ENCODE data around the gene PTGER3. TPM values are rescaled to one million over a fixed set of nuclear protein-coding genes. Genes with fewer than 3 reads are reported as not detected.

Gene PTGER3
- not detected for total RNA-seq

DNA sequence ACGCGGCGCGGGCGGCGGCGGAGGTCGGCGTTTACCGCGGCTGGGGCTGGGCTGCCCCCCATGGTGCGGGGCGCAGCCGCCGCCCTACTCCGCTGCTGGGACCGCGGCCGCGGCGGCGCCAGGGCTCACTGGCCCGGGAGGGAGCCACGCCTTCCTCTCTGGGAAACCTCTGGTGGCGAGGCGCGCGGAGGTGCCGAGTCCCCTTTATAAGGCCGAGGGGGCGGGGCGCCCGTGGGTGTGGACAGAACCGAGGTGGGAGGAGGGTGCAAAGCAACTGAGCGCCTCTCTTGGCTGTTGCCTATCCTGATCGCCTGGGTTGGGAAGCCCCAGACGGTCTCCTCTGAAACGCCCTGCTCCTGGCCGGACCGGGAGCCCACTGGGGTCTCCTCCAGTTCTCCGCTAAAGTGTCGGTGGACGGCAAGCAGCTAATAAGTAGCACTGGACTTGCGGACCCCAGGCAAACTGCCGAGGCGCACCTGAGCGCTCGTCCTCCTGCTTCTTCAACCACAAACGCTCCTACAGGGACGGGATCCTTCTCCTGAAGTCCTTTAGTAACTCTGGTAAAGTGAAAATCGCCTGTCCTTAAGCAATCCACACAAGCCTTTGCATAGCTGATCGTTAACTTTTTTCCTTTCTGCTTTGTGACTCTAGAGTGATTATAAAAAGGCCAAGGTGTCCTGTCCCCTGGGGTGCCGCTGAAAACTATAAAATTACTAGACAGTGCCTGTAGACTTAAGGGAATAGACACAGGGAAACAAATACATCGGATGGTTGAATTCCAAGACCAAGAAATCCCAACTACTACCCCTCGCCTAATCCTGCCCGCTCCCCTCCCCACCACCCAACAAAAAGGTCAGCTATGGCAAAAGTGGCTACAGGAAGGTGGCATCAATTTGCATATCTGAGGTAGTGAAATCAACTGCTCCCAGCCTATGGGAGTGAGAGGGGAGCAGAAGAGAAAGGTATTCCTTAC is at the start of gene PTGER3:
TSS of gene PTGER3 (minus strand) at position 182 of the 973 bp plus-strand sequence. CDS start 239 bp downstream, outside the sequence.
- peak; percentile 35 for DNase-seq

DNA sequence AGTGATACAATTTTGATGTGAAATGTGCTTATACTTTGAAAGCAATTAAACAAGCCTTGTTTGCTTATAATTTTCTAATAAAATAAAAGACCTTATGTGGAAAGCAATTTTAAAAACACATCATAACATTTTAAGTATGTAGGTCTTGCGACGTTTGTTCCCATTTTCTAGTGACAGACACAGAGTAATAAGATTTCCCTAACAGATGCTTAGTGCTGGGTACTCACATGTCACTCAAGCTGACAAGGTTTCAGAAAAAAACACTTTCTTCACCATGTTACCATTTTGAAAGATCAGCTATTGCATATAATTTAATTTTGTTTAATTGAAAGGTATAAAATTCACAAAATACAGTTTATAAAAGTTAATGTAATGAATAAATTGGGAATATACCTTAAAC is 47.3 kb upstream of the PTGER3 start:
- no peak for DNase-seq

DNA sequence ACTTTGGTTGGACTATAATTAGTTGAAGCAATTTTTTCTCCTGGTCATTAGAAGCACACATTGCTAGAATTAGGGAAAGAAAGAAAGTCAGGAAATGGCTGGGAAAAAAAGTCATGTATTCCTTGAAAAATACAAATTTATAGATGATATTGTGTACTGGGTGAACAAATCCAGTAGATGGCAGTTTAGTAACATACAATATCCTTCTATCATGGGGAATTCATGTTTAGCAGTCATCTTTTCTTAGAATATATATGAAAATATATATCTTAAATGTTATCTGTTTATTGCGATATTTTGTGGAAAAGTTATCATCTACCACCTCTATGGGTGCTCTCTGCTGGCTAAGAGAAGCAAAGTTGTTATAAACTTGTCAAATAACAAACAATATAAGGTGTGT is 46.3 kb upstream of the PTGER3 start:
- DNase-seq: no peak

DNA sequence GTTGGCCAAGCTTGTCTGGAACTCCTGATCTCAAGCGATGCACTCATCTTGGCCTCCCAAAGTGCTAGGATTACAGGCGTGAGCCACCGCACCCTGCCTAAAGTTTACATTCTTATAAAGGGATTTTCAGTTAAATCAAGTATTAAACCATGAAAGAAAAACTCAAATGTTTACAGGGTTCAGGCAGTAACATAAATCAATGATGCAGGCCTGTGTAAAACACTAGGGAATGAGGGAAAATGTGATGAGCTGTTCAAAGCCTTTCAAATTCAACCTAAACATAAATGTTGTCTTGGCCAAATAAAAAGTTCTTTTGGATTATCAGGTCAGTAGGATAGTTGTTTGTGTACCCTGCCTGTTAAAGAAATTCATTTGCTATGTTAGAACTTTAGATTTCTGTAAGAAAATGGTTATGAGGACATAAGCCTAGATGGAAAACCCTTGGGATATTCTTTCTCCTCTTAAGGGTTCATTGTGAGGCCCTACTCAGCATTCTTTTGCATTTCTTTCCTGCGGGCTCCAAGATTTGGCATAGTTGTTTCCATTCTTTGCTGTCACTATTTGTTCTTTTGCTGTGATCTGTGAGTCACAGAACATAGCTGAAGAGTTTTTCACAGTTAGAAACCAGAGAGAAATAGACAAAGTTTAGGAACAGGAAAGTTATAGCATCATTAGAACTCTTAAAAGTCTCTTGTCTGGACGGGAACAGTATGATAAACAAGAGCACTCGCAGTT is 42.1 kb upstream of the PTGER3 start:
- DNase-seq: no peak

DNA sequence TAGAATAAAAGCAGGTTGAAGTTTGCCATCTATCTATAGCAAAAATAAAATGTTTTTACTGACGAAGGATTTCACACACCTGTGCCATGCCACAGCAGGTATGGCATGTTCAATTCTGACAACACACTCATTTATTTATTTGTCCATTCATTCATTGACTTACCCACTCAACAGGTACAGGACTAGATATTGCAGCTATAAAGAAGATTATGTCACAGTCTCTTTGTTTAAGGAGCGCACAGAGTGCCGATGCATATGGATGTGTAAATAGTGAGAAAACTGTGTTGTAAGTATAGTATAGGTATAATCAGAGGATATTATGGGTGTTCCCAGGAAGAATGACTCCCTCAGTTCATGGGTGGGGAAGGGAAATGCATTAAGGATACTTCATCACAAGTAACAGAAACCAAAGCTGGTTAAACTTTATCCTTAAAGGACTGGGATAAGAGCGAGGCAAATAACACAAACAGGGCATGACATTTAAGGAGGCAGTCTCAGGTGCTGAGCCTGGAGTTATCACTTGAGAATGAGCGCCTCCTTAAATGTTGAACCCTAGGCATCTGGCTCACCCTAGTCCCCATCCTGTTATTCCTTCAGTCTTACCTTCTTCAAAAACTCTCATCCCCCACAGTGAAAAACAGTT is 41.1 kb upstream of the PTGER3 start:
- no peak for DNase-seq

DNA sequence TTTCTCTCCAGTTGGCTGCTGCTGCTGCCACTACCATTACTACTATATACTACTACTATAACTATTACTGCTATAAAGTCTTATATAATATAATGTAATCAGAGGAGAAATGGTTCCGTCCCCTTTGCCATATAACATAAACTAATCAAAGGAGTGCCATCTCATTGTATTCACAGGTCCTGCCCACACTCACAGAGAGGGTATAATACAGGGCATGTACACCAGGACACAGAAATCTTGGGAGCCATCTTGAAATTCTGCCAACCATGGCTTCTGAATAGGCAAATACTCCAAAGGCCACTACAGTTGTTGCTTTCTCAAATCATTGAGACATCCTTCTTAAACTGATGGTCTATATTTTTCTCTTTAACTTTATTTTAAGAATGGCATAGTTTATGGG is 40.1 kb upstream of the PTGER3 start:
- DNase-seq: no peak

DNA sequence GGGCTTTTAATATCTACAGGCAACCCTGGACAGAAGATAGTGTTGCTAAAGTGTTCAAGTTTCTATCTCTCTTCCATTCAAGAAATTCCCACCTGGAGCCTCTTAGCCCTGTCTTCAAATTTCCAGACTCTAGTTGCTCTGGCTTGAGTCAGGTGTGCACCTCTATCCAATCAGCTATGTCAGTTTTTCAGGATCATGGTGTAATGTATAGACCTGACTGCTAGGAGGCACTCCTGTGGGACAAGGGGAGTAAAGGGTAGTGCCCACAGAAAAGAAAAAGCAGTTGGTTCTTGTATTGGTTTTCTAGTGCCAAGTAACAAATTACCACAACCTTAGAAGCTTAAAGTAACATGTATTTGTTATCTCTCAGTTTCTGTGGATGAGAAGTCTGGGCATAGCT is 39.4 kb upstream of the PTGER3 start:
- no peak for DNase-seq

DNA sequence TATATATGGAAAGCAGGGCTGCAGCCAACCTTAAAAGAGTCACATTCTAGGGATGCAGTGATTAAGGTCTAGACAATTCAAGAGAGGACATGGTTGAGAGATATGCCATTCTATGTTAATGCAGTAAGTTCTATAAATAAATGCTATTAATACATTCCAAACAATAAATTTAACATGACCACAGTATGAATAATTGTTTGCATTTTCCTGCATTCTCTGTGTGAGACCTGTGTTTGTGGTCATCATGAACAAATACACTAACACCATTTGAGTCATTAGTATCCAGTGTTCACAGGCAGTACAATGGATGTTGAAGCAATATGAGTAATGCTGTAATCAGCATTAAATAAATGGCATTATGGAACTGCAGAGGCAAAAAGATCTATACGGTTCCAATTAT is 38.7 kb upstream of the PTGER3 start:
- DNase-seq: no peak

DNA sequence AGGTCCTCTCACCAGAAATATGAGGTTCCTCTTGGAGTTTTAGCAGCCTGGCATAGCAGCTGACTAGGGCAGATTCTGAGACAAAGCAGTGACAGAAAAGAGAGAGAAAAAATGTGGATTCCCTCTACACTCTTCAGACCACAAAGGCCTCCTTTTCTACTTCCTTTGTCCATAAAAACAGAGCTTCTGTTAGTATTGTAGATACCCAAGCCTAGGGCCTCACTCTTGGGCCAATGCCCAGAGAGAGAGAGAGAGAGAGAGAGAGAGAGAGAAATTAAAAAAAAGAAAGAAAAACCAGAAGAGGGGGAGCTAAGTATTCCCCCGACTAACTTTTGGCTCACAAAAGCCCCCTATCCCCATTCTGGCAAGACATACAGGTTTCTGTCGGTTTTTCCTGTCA is 35.7 kb upstream of the PTGER3 start:
- no peak for DNase-seq

DNA sequence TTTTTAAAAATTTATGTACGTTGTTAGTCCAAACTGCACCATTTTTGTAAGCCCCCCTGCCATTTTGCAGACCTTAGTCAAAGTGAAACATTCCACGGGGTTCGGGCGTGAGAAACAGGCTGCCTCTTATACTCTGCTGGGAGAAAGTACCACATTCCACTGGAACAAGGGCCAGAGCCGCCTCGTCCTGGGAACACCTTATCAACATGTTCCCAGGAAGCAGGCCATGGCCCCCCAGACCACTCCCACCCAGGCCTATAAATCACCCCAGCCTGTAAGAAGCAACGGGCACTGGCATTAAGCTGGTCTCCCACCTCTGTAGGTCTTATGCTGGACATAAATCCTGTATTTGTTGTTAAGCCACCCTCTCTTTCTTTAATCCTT is 34.1 kb upstream of the PTGER3 start:
- DNase-seq: no peak

DNA sequence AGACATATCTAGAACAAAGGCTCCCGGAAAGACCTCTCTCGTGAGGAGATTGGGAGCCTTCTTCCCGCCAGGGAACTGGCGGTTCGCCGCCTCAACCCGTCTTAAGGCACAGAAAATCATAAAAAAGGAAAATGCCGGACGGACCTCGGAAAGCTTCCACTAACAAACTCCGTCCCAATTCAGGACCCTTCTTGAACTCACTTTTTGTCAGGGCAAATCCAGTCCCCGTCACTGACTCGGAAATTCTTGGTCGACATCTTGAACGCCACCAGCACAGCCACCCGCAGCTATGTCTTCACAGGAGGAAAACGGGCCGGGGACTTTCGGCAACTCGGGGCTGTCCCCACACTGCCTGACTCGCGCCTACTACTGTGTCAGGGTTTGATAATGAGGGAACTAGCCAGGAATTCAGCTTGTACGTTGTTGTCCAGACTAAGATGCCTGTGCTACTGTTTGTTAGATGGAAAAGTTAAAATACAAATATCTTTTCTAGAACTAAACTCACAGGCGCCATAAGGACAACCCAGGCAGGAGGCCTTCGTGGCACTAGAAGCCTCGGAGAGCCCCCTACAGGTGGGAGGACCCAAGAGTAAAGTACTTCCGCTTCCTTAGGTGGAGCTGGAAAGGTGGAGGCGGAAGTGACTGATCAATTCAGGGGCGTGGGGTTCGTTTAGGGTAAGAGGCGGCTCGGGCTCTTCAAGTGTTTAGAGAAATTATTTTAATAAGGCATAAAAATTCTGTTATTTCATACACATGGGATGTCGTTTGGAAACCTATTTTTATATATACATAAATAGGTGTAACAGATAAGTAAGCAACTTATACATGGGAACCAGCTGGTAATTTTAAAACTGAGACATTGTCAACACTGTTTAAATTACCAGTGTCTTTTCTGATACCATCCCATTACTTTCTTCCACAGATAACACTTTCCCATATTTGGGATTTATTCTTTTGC is 33.4 kb upstream of the PTGER3 start, which contains the start of gene ZRANB2:
TSS of gene ZRANB2 (minus strand) at position 297 of the 958 bp plus-strand sequence. CDS start at position 257, 40 bp downstream.
- DNase-seq: peak; percentile 87

DNA sequence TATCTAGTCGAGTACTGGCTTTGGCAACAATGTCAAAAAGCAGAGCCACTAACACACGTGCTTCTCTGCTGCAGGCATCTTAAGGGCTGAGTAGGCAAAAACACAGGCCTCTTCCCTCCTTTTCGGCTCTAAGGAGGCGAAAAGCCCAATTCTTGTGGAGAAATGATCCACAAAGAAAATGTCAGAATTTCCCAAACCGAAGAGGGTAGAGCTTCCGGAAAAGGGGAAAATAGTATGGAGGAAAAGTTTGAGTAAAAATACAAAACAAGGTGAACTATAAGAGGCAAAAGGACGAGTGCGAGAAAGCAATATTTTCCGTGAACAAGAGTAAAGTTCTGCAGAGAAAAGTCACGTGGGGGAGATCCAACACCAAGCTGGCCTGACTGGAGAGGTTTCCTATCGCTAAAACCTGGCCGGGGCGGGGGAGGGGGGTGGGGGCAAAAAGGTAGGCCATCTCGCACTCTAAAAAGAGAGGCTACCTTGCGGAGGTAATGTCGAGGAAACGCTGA is 32.7 kb upstream of the PTGER3 start:
- DNase-seq: no peak

DNA sequence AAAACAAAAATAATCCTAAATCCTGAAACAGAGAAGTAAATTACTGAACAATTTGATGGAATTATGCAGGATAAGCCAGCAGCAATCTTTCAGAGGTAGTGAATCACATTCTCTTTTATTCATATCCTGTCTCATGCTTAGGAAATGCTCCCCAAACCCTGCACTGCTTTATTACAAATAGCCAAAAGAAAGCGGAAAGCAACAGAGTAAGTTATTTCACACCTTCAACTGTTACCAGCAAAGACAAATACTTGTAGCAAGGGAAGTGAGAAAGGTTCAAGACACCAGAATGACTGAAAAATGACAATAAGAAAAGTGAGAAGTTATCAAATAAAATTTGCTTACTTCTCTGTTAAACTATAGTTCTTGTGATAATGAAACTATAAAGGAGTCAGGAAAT is 27.1 kb upstream of the PTGER3 start:
- no peak for DNase-seq

DNA sequence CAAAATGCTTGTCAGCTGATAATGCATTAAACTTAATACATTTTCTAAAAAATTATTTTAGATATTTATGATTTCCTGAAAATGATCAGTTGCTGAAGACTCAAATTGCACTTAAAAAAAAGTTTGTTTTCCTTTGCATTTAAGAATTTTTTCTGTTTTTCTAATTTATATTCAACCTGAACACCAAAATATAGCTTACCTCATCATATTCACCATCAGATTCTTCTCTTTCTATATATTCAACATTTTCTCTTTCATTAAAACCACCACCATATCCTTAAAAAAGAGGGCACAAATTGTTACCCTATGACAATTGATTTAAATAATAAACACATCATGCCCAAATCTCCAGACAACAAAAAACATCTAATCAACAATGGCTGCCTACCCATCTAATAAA is 24.7 kb upstream of the PTGER3 start:
- no peak for DNase-seq

DNA sequence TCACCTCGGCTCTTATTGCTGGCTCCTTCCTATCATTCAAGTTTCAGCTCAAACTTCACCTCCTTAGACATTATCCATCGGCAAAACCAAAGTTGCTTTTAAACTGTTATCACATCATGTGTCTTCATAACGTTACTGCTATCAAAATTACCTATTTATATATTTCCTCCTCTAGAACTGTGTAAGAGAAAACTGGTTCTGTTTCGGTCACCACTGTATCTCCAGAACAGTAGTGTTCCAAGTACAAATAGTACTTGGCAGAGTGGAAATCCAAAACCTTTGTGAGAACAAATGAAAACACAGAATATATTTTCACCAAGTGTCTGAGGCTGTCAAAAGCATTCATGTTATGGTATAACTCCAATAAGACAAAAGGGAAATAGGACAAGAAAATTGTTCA is 24.1 kb upstream of the PTGER3 start:
- DNase-seq: no peak

DNA sequence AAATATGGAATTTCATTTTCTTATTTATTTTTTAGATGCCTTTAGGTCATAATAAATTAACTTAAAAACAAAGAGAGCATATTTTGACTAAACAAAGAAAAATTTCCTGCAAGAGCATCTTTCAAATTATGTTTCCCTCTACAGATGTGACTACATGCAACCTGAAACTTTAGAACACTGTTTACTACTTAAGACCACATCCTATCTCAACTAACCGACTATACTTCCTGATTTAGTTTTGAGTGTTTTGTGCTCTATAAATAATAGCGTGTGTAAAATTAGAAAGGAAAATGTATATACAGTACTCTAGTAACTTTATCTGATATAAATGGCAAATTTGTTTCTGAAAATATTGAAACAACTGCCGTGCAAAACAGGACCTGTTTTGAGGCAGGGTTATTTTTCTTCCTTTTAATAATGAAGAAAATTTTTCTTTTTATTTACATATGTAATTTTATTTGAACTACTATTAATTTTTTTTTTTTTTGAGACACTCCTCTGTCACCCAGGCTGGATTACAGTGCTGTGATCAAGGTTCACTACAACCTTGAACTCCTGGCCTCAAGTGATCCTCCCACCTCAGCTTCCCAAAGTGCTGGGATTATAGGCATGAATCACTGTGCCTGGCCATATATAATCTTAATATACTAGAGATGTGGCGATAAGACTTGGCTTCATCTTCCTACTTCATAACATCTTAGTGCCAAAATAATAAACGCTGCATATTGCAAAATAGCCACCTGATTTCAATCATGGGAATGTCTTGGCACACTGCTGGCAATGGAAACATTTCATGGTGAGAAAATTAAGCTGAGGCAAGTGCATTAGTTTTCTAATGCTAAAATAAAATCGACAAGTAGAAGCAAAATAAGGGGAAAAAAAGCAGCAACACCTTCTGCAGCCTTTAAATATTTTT is 21.0 kb upstream of the PTGER3 start:
- no peak for DNase-seq

DNA sequence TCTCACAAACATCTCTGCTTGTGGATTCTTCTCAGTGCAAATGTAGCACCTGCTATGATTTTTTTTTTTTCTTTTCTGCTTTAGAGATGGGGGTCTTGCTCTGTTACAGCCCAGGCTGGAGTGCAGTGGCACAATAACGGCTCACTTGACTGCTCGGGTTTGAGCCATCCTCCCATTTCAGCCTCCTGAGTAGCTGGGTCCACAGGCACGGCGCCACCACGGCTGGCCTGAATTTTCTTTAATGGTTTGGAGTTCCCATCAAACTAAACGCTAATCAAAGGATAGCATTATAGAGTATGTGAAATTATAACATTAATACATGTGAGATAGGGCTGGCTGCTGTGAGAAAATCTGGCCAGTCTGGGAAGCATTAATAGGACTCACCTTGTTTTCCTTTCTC is 7.2 kb upstream of the PTGER3 start:
- no peak for DNase-seq

DNA sequence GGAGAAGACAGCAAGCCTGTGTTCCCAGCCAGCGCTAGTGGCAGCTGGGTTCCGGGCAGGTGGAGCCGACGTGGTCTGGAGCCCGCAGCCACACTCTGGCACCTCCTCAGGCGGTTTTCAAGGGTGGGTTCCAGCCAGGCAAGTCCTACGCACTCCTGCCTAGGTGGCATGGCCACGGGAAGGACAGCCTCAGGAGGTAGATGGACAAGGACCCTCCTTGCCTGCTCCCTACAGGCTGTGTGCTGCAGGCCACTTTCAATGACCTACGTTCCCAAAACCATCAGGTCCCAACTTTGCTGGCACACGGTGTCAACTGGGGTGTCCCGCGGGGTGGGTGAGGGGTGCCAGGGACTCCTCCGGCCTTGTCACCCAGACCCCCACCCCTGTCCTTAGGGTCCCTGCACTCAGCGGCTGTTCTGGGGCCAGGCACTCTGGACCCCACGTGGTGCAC is 6.7 kb upstream of the PTGER3 start:
- no peak for DNase-seq

DNA sequence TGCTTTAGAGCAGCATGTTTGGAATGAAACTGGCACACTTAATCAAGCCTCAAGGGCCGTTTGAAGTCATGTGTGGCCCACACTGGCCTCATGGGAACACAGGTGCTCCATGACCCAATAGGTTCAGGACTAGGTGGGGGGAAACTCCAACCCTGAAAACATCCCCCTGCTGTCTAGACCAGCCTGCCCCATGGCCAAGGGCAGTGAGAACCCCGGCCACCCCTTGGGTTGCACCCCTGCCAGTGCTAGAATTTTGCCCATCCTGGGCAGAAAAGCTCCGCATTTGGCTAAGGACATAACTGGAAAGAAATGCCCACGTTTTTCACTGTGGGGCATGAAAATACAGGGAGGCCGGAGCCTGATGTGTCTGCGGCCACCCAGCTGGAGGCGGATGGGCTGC is 6.1 kb upstream of the PTGER3 start:
- DNase-seq: no peak

DNA sequence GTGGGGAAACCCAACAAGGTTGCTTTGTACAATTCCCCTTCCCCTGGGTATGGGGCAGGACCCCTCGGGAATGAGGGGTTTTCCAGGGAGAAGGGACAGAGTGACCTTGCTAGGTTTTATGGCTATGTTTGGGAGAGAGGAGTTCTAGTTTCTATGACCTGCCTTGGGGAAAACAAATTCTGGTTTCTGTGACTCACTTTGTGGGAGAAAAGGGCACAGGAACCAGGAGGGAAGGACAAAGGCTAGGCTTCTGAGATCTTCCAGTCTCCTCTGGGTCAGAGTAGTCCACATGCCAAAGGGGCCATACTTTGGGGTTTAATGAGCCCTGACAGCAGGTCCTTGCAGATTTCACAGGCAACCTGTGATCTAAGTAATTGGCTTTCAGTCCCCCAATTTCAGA is 5.5 kb upstream of the PTGER3 start:
- no peak for DNase-seq

All from effector CD4-positive, alpha-beta T cell (primary cell).